Tibial nerve (tissue), 4 donors: Measurements from ENCODE around the gene ATP8A2.

Source experiments
- CTCF ChIP-seq, 5 experiments: fragments of 200-600 bp in 3 of 5; fragments of 450-650 bp in 2 of 5; sonication (generic) in 3 of 5; IDR thresholded peaks; one replicate each; pipeline ENCODE4 v1.5.1; 2016 to 2019; ENCODE audit warnings: antibody characterized with exemption in 5 of 5, mild to moderate bottlenecking in 3 of 5, moderate library complexity in 2 of 5
- EP300 ChIP-seq, 2 donors: sonication (generic); formaldehyde crosslinking; IDR thresholded peaks; one replicate each; pipeline ENCODE4 v1.6.1; 2017; ENCODE audit warnings: antibody characterized with exemption in 2 of 2, mild to moderate bottlenecking in 1 of 2
- POLR2A ChIP-seq, 2 donors: fragments of 450-650 bp; IDR thresholded peaks; one replicate each; pipeline ENCODE4 v1.6.1; 2017; ENCODE audit warnings: antibody characterized with exemption in 2 of 2, mild to moderate bottlenecking in 2 of 2, moderate library complexity in 2 of 2

DNA sequence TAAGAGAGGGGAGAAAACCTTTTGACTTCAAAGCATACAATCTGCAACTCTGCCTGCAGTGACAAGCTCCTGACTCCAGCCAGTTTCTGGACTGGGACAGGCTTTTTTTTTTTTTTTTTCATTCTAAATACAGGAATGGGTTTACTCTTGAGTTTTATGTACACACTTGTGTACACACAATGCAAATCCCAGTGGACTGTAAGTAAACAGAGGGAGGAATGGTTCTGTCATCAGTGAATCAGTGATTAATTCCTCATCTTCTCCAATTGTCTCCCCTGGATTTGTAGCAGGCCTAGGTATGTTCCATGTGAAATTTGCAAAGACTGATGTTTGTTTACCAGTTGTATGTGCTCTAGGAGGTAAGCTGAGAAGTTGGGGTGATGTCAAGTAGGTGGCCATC is 495.3 kb downstream of the ATP8A2 start:
- TF ChIP-seq CTCF (IDR thresholded peaks at IDR 0.05) = no peak
- no peak for TF ChIP-seq EP300 (IDR thresholded peaks at IDR 0.05)
- no peak for TF ChIP-seq POLR2A (IDR thresholded peaks at IDR 0.05)
